Peyer's patch (tissue), 4 donors: ENCODE measurements around the gene CWH43.

Experiments
- CTCF ChIP-seq, 6 experiments: fragments of 450-650 bp in 4 of 6; fragments of 200-600 bp in 2 of 6; sonication (generic) in 1 of 6; IDR thresholded peaks; one replicate each; pipeline ENCODE4 v1.5.1; 2017 to 2019; ENCODE audit warnings: antibody characterized with exemption in 6 of 6, mild to moderate bottlenecking in 3 of 6, moderate library complexity in 1 of 6
- POLR2A ChIP-seq, 2 donors: fragments of 450-650 bp; IDR thresholded peaks; one replicate each; pipeline ENCODE4 v1.5.1; 2017; ENCODE audit warnings: antibody characterized with exemption in 2 of 2, mild to moderate bottlenecking in 2 of 2, moderate library complexity in 2 of 2

GRCh38 chr4:48985976-48986653 is at the start of gene CWH43:
- TF ChIP-seq CTCF (IDR thresholded peaks at IDR 0.05) (no peak), POLR2A (IDR thresholded peaks at IDR 0.05) (no peak)
